ENCODE measurements around the gene AGFG1. TPM values are rescaled to one million over a fixed set of nuclear protein-coding genes. Genes with fewer than 3 reads are reported as not detected.

AGFG1 gene
- total and polyA plus RNA-seq, 2 donors (not counting 1 experiment from before 2014, with no cell fraction given), result 28.7 to 83.3 TPM

DNA sequence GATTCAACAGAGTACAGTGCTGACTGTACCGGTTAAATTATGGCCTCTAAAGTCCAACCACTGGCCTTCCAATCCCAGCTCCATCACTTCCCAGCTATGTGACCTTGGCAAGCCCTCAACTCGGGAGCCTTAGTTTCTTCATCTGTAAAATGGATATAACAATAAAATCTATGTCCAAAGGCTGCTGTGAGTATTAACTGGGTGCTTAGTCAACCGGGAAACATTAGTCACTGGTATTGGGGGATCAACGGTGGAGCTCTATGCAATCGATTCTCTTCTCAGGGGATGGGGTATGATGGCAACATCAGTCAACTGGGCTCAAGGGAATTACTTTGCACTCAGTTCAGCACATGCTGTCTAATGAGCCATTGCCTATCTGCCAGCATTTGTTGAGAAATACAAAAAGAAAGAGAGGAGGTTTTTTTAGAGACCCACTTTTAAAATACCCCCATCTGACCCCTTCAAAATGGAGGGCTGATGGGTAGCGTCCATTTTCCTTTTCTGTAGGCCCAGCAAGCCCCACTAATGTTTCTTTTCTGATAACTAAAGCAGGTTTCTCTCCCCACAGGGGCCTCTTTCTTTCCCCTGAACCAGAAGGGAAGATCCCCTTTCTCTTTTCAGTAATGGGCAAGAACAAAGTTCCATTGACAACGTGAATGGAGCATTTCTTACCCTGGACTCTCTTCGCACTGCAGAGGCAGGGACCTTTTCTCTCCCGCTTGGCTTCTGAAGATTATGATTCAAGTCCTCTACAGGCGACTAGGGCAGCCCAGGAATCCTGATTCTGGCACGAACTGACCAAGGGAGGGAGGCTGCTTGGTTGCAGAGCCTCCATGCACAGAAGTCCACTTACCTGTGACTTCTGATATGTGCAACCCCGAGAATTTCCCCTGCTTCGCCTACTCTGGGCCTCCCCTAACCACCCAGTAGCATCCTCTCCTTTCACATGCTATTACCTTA, 8.7 kb upstream of the AGFG1 start:
- Histone ChIP-seq H4K20me1 (ENCODE audit: control insufficient read depth, insufficient read depth, low read length, poor library complexity, severe bottlenecking) (no peaks in the 10 kb centered on the region), H3K4me2 (replicated peaks; ENCODE audit: low read depth, low read length, poor library complexity, severe bottlenecking) (peak overlapping the region; percentile 69), H3K9me3 (ENCODE audit: control extremely low read depth in 1 of 3, control insufficient read depth in 2 of 3, insufficient read depth in 1 of 3, low read length in 2 of 3) (no peaks in the 10 kb centered on the region), H3K27me3 (replicated peaks in 1 of 4; ENCODE audit: control extremely low read depth in 1 of 4, control insufficient read depth in 3 of 4, insufficient read depth in 4 of 4, low read length in 3 of 4) (no peaks in the 10 kb centered on the region), H2AFZ (ENCODE audit: insufficient read depth, low read depth, low read length, poor library complexity, severe bottlenecking) (peak overlapping the region; percentile 37), H3K79me2 (ENCODE audit: control insufficient read depth, insufficient read depth, low read length) (no peaks in the 10 kb centered on the region), H3K4me3 (ENCODE audit: control extremely low read depth in 1 of 5, extremely low read depth in 1 of 5, insufficient read depth in 1 of 5, low read depth in 2 of 5, low read length in 4 of 5) (peak overlapping the region in 2 of 5 experiments; percentile 12 to 35), H3K36me3 (replicated peaks in 1 of 2; ENCODE audit: control extremely low read depth in 1 of 2, control insufficient read depth in 1 of 2, extremely low read depth in 1 of 2, insufficient read depth in 2 of 2, low read length in 1 of 2) (no peaks in the 10 kb centered on the region), H3K4me1 (ENCODE audit: control insufficient read depth in 2 of 2, insufficient read depth in 2 of 2, low read length in 2 of 2) (peaks cover 49 to 54% of the 10 kb centered on the region in 2 donors), H3K27ac (ENCODE audit: low read length in 2 of 2) (peak overlapping the region in 1 of 2 donors; percentile 50), H3K9ac (ENCODE audit: low read length) (peak overlapping the region; percentile 41)
- intact Hi-C loops (cut with micrococcal nuclease), result loop anchor here (1.0 to 5.0 kb wide), 2 partner anchors 9 to 51 kb away; partner anchors contain the start of gene AGFG1
- Mint-ChIP-seq H3K4me1 (peaks cover 60% of the 10 kb centered on the region), H3K27ac (peak overlapping the region; percentile 17), H3K9me3 (ENCODE audit: insufficient read depth) (no peaks in the 10 kb centered on the region), H3K27me3 (no peaks in the 10 kb centered on the region), H3K4me3 (peak overlapping the region; percentile 79)
- ATAC-seq (ENCODE audit: low read depth) (peak; percentile 26), DNase-seq (no peak)
- ChIA-PET POLR2A (interaction anchor here (0.6 kb wide), 1 partner anchor 1876 kb away, joined by 3 read pairs; no protein-coding TSS in a partner anchor), CTCF (interaction anchor here (1.1 to 2.3 kb wide), 4 partner anchors 8 to 57 kb away, joined by 4 to 8 read pairs (median 6); no protein-coding TSS in a partner anchor)
- TF ChIP-seq, protein P1, sequence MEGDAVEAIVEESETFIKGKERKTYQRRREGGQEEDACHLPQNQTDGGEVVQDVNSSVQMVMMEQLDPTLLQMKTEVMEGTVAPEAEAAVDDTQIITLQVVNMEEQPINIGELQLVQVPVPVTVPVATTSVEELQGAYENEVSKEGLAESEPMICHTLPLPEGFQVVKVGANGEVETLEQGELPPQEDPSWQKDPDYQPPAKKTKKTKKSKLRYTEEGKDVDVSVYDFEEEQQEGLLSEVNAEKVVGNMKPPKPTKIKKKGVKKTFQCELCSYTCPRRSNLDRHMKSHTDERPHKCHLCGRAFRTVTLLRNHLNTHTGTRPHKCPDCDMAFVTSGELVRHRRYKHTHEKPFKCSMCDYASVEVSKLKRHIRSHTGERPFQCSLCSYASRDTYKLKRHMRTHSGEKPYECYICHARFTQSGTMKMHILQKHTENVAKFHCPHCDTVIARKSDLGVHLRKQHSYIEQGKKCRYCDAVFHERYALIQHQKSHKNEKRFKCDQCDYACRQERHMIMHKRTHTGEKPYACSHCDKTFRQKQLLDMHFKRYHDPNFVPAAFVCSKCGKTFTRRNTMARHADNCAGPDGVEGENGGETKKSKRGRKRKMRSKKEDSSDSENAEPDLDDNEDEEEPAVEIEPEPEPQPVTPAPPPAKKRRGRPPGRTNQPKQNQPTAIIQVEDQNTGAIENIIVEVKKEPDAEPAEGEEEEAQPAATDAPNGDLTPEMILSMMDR (IDR thresholded peaks at IDR 0.05), result no peak
- no peak for TF ChIP-seq EZH2 (IDR thresholded peaks at IDR 0.05; ENCODE audit: borderline replicate concordance, insufficient read depth, low read depth, low read length, poor library complexity, severe bottlenecking)
- 70% methylated on average over 9 of the region's 13 CpGs for WGBS (ENCODE audit: insufficient coverage)

Data from B cell (primary cell).